HepG2 (cell line): ENCODE data around the gene CD300H. TPM values are rescaled to one million over a fixed set of nuclear protein-coding genes. Genes with fewer than 3 reads are reported as not detected.

Source experiments
- ATAC-seq: fragments of 200-7000 bp; cut with Tn5 transposase; 3 replicates; pipeline ENCODE4 v1.9.1; 2020; ENCODE audit warnings: mild to moderate bottlenecking, moderate library complexity
- BruUV-seq: library from RNA; stranded (reverse); fragments of 400-500 nt; replicated peaks from 2 replicates; lab custom pipeline; 2021; lab: Mats Ljungman, UMichigan
- CTCF ChIA-PET: fragments of 300-600 bp; formaldehyde crosslinking; extraction: SDS; loops from one replicate; lab custom pipeline; 2021; ENCODE audit warnings: low total read pairs, inconsistent platforms, low intra/inter-chr PET ratio; lab: Yijun Ruan, JAX
- POLR2A ChIA-PET: fragments of 350-600 bp; sonication (Branson Sonifier 250); formaldehyde crosslinking; loops from one replicate; lab custom pipeline; 2020; ENCODE audit warnings: antibody characterized with exemption, inconsistent platforms; lab: Yijun Ruan, JAX
- DNase-seq: peaks from one replicate; pipeline ENCODE4 v3.0.0-alpha.2; 2015; ENCODE audit warnings: low spot score
- FAIRE-seq: peaks from 3 replicates; lab custom pipeline; 2011; peaks lifted over from hg19 to GRCh38; lab: Jason Lieb, UNC
- H2AFZ ChIP-seq: one replicate; pipeline ENCODE4 v1.6.1; 2011; ENCODE audit warnings: low read length, inconsistent platforms
- H3K27ac ChIP-seq: fragments of 300-600 bp; 3 replicates; pipeline ENCODE4 v1.8.0; 2011; ENCODE audit warnings: mixed run types, mild to moderate bottlenecking, mixed read lengths, low read length, inconsistent platforms; ENCODE audit not compliant: insufficient read depth; ENCODE audit errors: extremely low read length
- H3K27me3 ChIP-seq, 2 experiments: fragments of 200-600 bp in 1 of 2; 2 replicates in 1 of 2; 3 replicates in 1 of 2; pipeline versions ENCODE4 v1.6.0 to v1.8.0; 2011; ENCODE audit warnings: low read length in 2 of 2, mild to moderate bottlenecking in 2 of 2, moderate library complexity in 2 of 2, inconsistent platforms in 1 of 2; ENCODE audit not compliant: insufficient read depth in 2 of 2, control insufficient read depth in 1 of 2
- H3K36me3 ChIP-seq, 2 experiments: fragments of 200-600 bp in 1 of 2; replicated peaks in 1 of 2; 2 replicates in 1 of 2; 3 replicates in 1 of 2; pipeline versions ENCODE4 v1.5.1 to v1.8.0; 2011; ENCODE audit warnings: low read length in 2 of 2, inconsistent platforms in 1 of 2; ENCODE audit not compliant: insufficient read depth in 2 of 2, control insufficient read depth in 1 of 2
- H3K4me1 ChIP-seq: 2 replicates; pipeline ENCODE4 v1.5.1; 2012; ENCODE audit warnings: low read length, inconsistent platforms; ENCODE audit not compliant: insufficient read depth
- H3K4me2 ChIP-seq: 2 replicates; pipeline ENCODE4 v1.6.0; 2011; ENCODE audit warnings: low read depth, low read length, inconsistent platforms
- H3K4me3 ChIP-seq, 3 experiments: fragments of 200-600 bp in 1 of 3; sonication (generic), shearing (Covaris generic) in 1 of 3; replicated peaks in 1 of 3; 2 replicates each; pipeline ENCODE4 v1.5.1; 2011 to 2016; ENCODE audit warnings: low read length in 3 of 3, inconsistent platforms in 2 of 3, low read depth in 2 of 3, mild to moderate bottlenecking in 2 of 3, control low read depth in 1 of 3, mixed read lengths in 1 of 3; ENCODE audit not compliant: insufficient read depth in 1 of 3
- H3K79me2 ChIP-seq: one replicate; pipeline ENCODE4 v1.6.1; 2011; ENCODE audit warnings: low read length, inconsistent platforms; ENCODE audit not compliant: insufficient read depth
- H3K9ac ChIP-seq: 2 replicates; pipeline ENCODE4 v1.6.0; 2011; ENCODE audit warnings: mild to moderate bottlenecking, low read depth, low read length, inconsistent platforms; ENCODE audit not compliant: insufficient read depth
- H3K9me3 ChIP-seq: 2 replicates; pipeline ENCODE4 v1.5.1; 2012; ENCODE audit warnings: mild to moderate bottlenecking, low read length
- H4K20me1 ChIP-seq: 2 replicates; pipeline ENCODE4 v1.6.0; 2011; ENCODE audit warnings: inconsistent platforms, mild to moderate bottlenecking, low read length, moderate library complexity; ENCODE audit not compliant: insufficient read depth
- ARNTL ChIP-seq: sonication (generic); formaldehyde crosslinking; IDR thresholded peaks from 2 replicates; pipeline ENCODE4 v1.4.0; 2020; ENCODE audit warnings: mild to moderate bottlenecking, missing genetic modification reagents
- ATF2 ChIP-seq: sonication (generic); formaldehyde crosslinking; IDR thresholded peaks from 2 replicates; pipeline ENCODE4 v1.4.0; 2020; ENCODE audit warnings: missing genetic modification reagents
- ATF7 ChIP-seq, 2 experiments: fragments of 450-650 bp in 1 of 2; sonication (generic) in 1 of 2; formaldehyde crosslinking in 1 of 2; IDR thresholded peaks; 2 replicates each; pipeline versions ENCODE4 v1.4.0 to v1.6.1; 2016 to 2020; ENCODE audit warnings: antibody characterized with exemption in 1 of 2, mild to moderate bottlenecking in 1 of 2, missing genetic modification reagents in 1 of 2
- FOXP4 ChIP-seq: sonication (generic); formaldehyde crosslinking; IDR thresholded peaks from 2 replicates; pipeline ENCODE4 v1.4.0; 2020; ENCODE audit warnings: missing genetic modification reagents
- POGZ ChIP-seq: sonication (generic); formaldehyde crosslinking; IDR thresholded peaks from 2 replicates; pipeline ENCODE4 v1.4.0; 2020; ENCODE audit warnings: mild to moderate bottlenecking, missing genetic modification reagents
- RFXANK ChIP-seq: IDR thresholded peaks from 2 replicates; pipeline ENCODE4 v1.6.1; 2016
- ZNF121 ChIP-seq: sonication (generic); formaldehyde crosslinking; IDR thresholded peaks from 2 replicates; pipeline ENCODE4 v1.5.0; 2020; ENCODE audit warnings: mild to moderate bottlenecking, missing genetic modification reagents
- WGBS: methylation state at CpG from one replicate; pipeline ENCODE4 v1.1.6; 2017; ENCODE audit warnings: low lambda C conversion rate; 5-methylcytosine and 5-hydroxymethylcytosine counted together
- in situ Hi-C: cut with HindIII; loops from 2 replicates; pipeline ENCODE4 v1.10.0; 2017; ENCODE audit warnings: low pct_unique_long_range_greater_than_20kb; ENCODE audit not compliant: extremely low pct_ligation_motif_present
- intact Hi-C: fragments of 100-400 bp; cut with micrococcal nuclease; formaldehyde crosslinking; loops from one replicate; pipeline ENCODE4 v1.10.0; 2022; ENCODE audit not compliant: unreplicated experiment
- polyA plus RNA-seq, 8 experiments: library from polyadenylated mRNA; depleted of rRNA in 3 of 8; stranded (reverse) in 7 of 8; unstranded in 1 of 8; fragments of >200 nt; fragmentation: Illumina TruSeq in 4 of 8; extraction: Trizol in 4 of 8; gene quantifications; 2 replicates each; pipeline versions ENCODE4 v1.2.1 to v1.2.3, GENCODE V29; 2011 to 2016; ENCODE audit warnings: low read depth in 4 of 8, missing spikeins in 1 of 8, mixed read lengths in 1 of 8; ENCODE audit not compliant: insufficient read depth in 1 of 8
- total RNA-seq, 5 experiments: library from RNA; depleted of rRNA; stranded (reverse); fragments of >200 nt; fragmentation: Illumina TruSeq; extraction: Trizol; gene quantifications; 2 replicates each; pipeline ENCODE4 v1.2.3, GENCODE V29; 2016; ENCODE audit warnings: low read depth in 1 of 5

Gene CD300H
- total and polyA plus RNA-seq, 2 of the 13 experiments (the other 11 are each of a cell fraction or from before 2014, with no cell fraction given): not detected

- Histone ChIP-seq H3K4me2 (no peak overlapping the region), H3K9ac (no peak overlapping the region), H2AFZ (no peak overlapping the region), H3K27me3 (peaks cover 0 to 14% of the 10 kb centered on the region in 2 experiments; a peak in 1 of 5 replicates), H3K4me1 (no peaks in the 10 kb centered on the region), H3K4me3 (no peak overlapping the region), H3K79me2 (no peaks in the 10 kb centered on the region), H3K9me3 (no peaks in the 10 kb centered on the region), H3K27ac (no peak overlapping the region), H4K20me1 (no peaks in the 10 kb centered on the region), H3K36me3 (no peaks in the 10 kb centered on the region)
- intact Hi-C loops: no loop called here
- DNase-seq (no peak), FAIRE-seq (no peak), ATAC-seq (no peak)
- CTCF ChIA-PET: no interaction called here
- TF ChIP-seq ATF7 (IDR thresholded peaks at IDR 0.05) (peak; percentile 47), ATF7 (CRISPR knock-in tag; IDR thresholded peaks at IDR 0.05) (no peak), FOXP4 (CRISPR knock-in tag) (no peak)
- no TSS peak for BruUV-seq
- in situ Hi-C loops: no loop called here
- POLR2A ChIA-PET: no interaction called here
- WGBS: 29% methylated on average over 6 of the region's 6 CpGs
These were observed 27.9 kb upstream of the CD300H start for GRCh38 chr17:74595037-74595750.

GRCh38 chr17:74592087-74592990, 25.0 kb upstream of the CD300H start, which contains the start of gene CD300LD:
TSS of gene CD300LD (minus strand) at chr17:74592283. CDS start at chr17:74592202, 81 bp downstream.
- 21% methylated on average over 14 of the region's 14 CpGs for WGBS
- no TSS peak for BruUV-seq
- Histone ChIP-seq H3K79me2 (no peaks in the 10 kb centered on the region), H3K4me1 (no peaks in the 10 kb centered on the region), H3K27ac (no peak within 1 kb of the TSS), H3K27me3 (peaks cover 0 to 17% of the 10 kb centered on the region in 2 experiments; a peak in 2 of 5 replicates), H3K9me3 (no peaks in the 10 kb centered on the region), H3K4me3 (no peak within 1 kb of the TSS), H3K9ac (no peak within 1 kb of the TSS), H3K4me2 (no peak within 1 kb of the TSS), H4K20me1 (no peaks in the 10 kb centered on the region), H3K36me3 (no peaks in the 10 kb centered on the region), H2AFZ (no peak within 1 kb of the TSS)
- CTCF ChIA-PET: no interaction called here
- intact Hi-C loops: no loop called here
- DNase-seq (no peak), ATAC-seq (no peak), FAIRE-seq (no peak)
- POLR2A ChIA-PET: no interaction called here
- in situ Hi-C loops: no loop called here
- no peak for TF ChIP-seq ATF2
- no peak for TF ChIP-seq ZNF121 (CRISPR knock-in tag)
- no peak for TF ChIP-seq RFXANK (CRISPR knock-in tag)
- TF ChIP-seq POGZ: no peak
- no peak for TF ChIP-seq ARNTL (CRISPR knock-in tag)
